ENCODE data around the gene CMTM7.

DNA sequence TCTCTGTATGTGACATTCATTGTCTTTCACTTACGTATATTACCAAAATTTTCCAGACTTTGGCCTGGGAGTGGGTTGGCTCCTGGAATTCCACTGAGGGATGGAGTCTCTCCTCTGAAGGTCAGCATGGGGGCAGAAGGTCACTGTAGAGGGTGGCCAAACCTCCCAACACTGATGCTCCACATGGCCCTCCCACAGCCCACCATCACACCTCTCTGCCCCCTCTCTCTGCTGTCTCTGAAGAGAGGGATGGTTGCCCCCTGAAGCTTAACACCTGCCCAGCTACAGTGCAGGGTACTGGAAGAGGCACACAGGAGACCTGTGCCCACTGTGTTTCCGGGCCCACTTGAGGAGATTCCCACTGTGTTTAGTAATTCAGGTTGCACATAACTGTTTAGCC lies 58.8 kb downstream of the CMTM7 start:
- TF ChIP-seq, protein P1, sequence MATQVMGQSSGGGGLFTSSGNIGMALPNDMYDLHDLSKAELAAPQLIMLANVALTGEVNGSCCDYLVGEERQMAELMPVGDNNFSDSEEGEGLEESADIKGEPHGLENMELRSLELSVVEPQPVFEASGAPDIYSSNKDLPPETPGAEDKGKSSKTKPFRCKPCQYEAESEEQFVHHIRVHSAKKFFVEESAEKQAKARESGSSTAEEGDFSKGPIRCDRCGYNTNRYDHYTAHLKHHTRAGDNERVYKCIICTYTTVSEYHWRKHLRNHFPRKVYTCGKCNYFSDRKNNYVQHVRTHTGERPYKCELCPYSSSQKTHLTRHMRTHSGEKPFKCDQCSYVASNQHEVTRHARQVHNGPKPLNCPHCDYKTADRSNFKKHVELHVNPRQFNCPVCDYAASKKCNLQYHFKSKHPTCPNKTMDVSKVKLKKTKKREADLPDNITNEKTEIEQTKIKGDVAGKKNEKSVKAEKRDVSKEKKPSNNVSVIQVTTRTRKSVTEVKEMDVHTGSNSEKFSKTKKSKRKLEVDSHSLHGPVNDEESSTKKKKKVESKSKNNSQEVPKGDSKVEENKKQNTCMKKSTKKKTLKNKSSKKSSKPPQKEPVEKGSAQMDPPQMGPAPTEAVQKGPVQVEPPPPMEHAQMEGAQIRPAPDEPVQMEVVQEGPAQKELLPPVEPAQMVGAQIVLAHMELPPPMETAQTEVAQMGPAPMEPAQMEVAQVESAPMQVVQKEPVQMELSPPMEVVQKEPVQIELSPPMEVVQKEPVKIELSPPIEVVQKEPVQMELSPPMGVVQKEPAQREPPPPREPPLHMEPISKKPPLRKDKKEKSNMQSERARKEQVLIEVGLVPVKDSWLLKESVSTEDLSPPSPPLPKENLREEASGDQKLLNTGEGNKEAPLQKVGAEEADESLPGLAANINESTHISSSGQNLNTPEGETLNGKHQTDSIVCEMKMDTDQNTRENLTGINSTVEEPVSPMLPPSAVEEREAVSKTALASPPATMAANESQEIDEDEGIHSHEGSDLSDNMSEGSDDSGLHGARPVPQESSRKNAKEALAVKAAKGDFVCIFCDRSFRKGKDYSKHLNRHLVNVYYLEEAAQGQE (IDR thresholded peaks at IDR 0.05; ENCODE audit: unreplicated experiment): no peak
- TF ChIP-seq, protein P2, sequence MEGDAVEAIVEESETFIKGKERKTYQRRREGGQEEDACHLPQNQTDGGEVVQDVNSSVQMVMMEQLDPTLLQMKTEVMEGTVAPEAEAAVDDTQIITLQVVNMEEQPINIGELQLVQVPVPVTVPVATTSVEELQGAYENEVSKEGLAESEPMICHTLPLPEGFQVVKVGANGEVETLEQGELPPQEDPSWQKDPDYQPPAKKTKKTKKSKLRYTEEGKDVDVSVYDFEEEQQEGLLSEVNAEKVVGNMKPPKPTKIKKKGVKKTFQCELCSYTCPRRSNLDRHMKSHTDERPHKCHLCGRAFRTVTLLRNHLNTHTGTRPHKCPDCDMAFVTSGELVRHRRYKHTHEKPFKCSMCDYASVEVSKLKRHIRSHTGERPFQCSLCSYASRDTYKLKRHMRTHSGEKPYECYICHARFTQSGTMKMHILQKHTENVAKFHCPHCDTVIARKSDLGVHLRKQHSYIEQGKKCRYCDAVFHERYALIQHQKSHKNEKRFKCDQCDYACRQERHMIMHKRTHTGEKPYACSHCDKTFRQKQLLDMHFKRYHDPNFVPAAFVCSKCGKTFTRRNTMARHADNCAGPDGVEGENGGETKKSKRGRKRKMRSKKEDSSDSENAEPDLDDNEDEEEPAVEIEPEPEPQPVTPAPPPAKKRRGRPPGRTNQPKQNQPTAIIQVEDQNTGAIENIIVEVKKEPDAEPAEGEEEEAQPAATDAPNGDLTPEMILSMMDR (conservative IDR thresholded peaks at IDR 0.05; ENCODE audit: low read depth in 2 of 2): no peak
- TF ChIP-seq POLR2AphosphoS5 (IDR thresholded peaks at IDR 0.05; ENCODE audit: low read depth) (no peak), EZH2 (IDR thresholded peaks at IDR 0.05; ENCODE audit: low read depth, unreplicated experiment) (no peak)
